ENCODE results near the gene KIFBP. TPM values are rescaled to one million over a fixed set of nuclear protein-coding genes. Genes with fewer than 3 reads are reported as not detected.

The KIFBP gene
- total RNA-seq, 1 experiment from 2014 or later: 65.9 TPM

DNA sequence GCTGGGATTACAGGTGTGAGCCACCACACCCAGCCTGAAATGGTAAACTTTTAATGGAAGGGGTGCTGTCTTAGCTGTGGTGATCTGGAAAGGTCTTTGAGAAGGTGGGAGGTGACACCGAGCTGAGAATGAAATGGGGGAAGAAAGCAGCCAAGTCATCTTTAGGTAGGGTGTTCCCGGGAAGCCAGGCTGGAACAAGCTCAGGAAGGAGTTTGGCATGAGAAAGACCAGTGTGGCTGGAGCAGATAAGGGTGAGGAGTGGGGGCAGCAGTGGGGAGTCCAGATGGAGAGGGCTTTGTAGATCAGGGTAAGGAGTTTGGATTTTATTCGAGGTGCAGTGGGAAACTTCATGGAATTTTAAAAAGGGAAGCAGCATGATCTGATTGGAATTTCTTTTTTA, 30.0 kb downstream of the KIFBP start:
- H3K4me2 ChIP-seq (ENCODE audit: low read length): no peak overlapping the region
- BruUV-seq (replicated peaks): no TSS peak
- no peak overlapping the region for H3K27ac ChIP-seq (ENCODE audit: low read length)
- no peaks in the 10 kb centered on the region for H3K4me1 ChIP-seq (ENCODE audit: insufficient read depth, low read length)
- no peaks in the 10 kb centered on the region for H3K27me3 ChIP-seq (ENCODE audit: low read length)
- no peaks in the 10 kb centered on the region for H3K79me2 ChIP-seq (ENCODE audit: low read length)
- H3K9me2 ChIP-seq (replicated peaks; ENCODE audit: low read length): no peaks in the 10 kb centered on the region
- TF ChIP-seq EZH2 (IDR thresholded peaks at IDR 0.05; ENCODE audit: low read length, unreplicated experiment): no peak
- TF ChIP-seq, protein P1, sequence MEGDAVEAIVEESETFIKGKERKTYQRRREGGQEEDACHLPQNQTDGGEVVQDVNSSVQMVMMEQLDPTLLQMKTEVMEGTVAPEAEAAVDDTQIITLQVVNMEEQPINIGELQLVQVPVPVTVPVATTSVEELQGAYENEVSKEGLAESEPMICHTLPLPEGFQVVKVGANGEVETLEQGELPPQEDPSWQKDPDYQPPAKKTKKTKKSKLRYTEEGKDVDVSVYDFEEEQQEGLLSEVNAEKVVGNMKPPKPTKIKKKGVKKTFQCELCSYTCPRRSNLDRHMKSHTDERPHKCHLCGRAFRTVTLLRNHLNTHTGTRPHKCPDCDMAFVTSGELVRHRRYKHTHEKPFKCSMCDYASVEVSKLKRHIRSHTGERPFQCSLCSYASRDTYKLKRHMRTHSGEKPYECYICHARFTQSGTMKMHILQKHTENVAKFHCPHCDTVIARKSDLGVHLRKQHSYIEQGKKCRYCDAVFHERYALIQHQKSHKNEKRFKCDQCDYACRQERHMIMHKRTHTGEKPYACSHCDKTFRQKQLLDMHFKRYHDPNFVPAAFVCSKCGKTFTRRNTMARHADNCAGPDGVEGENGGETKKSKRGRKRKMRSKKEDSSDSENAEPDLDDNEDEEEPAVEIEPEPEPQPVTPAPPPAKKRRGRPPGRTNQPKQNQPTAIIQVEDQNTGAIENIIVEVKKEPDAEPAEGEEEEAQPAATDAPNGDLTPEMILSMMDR (conservative IDR thresholded peaks at IDR 0.05; ENCODE audit: low read depth, low read length): no peak
- no peak for TF ChIP-seq EZH2phosphoT487 (IDR thresholded peaks at IDR 0.05; ENCODE audit: borderline replicate concordance, low read length)
- POLR2A ChIA-PET (ENCODE audit: unreplicated experiment): no interaction called here
- H2AFZ ChIP-seq (ENCODE audit: low read length): no peak overlapping the region
- intact Hi-C loops (cut with micrococcal nuclease): no loop called here
- H4K20me1 ChIP-seq (ENCODE audit: low read length): no peaks in the 10 kb centered on the region
- no peak overlapping the region for H3K4me3 ChIP-seq (ENCODE audit: low read length)
- no peak for ATAC-seq
- no peak for DNase-seq
- H3K9me3 ChIP-seq (ENCODE audit: low read length): no peaks in the 10 kb centered on the region
- no peak overlapping the region for H3K9ac ChIP-seq (ENCODE audit: low read length)
- CTCF ChIA-PET: interaction anchor here (0.6 kb wide), 1 partner anchor 68 kb away, joined by 3 read pairs; no protein-coding TSS in a partner anchor
- H3K36me3 ChIP-seq (ENCODE audit: low read depth, low read length): peaks cover 26% of the 10 kb centered on the region; the same call in 1 of the 2 replicates
- no peaks in the 10 kb centered on the region for H3F3A ChIP-seq (ENCODE audit: low read length, unreplicated experiment)

DNA sequence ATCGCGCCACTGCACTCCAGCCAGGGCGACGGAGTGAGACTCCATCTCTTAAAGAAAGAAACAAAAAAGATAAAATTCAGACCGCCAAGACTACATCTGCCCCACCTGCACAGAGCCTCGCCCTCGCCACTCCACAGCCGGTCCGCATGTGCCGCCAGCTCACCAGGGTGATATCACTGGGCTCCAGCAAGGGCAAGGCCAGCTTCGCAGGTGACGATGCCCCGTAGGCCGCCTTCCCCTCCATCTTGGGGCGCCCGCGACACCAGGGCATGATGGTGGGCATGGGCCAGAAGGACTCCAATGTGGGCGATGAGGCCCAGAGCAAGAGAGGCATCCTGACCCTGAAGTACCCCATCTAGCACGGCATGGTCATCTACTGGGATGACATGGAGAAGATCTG, 34.0 kb downstream of the KIFBP start:
- Histone ChIP-seq H3K9me3 (ENCODE audit: low read length) (no peaks in the 10 kb centered on the region), H3K9ac (ENCODE audit: low read length) (no peak overlapping the region), H3K4me2 (ENCODE audit: low read length) (no peak overlapping the region), H3K27me3 (ENCODE audit: low read length) (no peaks in the 10 kb centered on the region), H2AFZ (ENCODE audit: low read length) (no peak overlapping the region), H3F3A (ENCODE audit: low read length, unreplicated experiment) (no peaks in the 10 kb centered on the region), H4K20me1 (ENCODE audit: low read length) (no peaks in the 10 kb centered on the region), H3K79me2 (ENCODE audit: low read length) (no peaks in the 10 kb centered on the region), H3K27ac (ENCODE audit: low read length) (no peak overlapping the region), H3K36me3 (ENCODE audit: low read depth, low read length) (no peaks in the 10 kb centered on the region), H3K9me2 (replicated peaks; ENCODE audit: low read length) (no peaks in the 10 kb centered on the region), H3K4me1 (ENCODE audit: insufficient read depth, low read length) (no peaks in the 10 kb centered on the region), H3K4me3 (ENCODE audit: low read length) (no peak overlapping the region)
- DNase-seq: no peak
- no peak for ATAC-seq
- no TSS peak for BruUV-seq (replicated peaks)
- TF ChIP-seq EZH2 (IDR thresholded peaks at IDR 0.05; ENCODE audit: low read length, unreplicated experiment) (no peak), EZH2phosphoT487 (IDR thresholded peaks at IDR 0.05; ENCODE audit: borderline replicate concordance, low read length) (no peak)
- TF ChIP-seq, protein P1 (conservative IDR thresholded peaks at IDR 0.05; ENCODE audit: low read depth, low read length): no peak
- intact Hi-C loops (cut with micrococcal nuclease): no loop called here
- CTCF ChIA-PET: no interaction called here
- POLR2A ChIA-PET (ENCODE audit: unreplicated experiment): no interaction called here

DNA sequence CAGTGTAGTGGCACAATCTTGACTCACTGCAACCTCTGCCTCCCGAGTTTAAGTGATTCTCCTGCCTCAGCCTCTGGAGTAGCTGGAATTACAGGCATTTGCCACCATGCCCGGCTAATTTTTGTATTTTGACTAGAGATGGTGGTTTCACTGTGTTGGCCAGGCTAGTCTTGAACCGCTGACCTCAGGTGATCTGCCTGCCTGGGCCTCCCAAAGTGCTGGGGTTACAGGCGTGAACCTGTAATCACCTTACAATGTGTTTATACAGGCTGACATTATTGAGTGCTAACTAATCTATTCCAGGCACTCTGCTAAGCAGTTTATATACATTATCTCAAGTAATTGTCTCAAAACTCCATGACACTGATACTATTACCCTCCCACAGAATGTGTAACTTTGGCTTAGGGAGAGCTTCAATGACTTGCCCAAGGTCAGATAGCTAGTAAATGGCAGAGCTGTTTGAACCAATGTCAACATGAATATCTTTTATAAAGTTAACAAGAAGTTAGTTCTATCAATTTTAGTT, 36.8 kb downstream of the KIFBP start:
- no peaks in the 10 kb centered on the region for H3F3A ChIP-seq (ENCODE audit: low read length, unreplicated experiment)
- no peaks in the 10 kb centered on the region for H4K20me1 ChIP-seq (ENCODE audit: low read length)
- H3K9me3 ChIP-seq (ENCODE audit: low read length): 0 out of 2 replicates have a peak, but pooled peaks cover 9% of the 10 kb centered on the region
- ATAC-seq: no peak
- CTCF ChIA-PET: no interaction called here
- H3K4me1 ChIP-seq (ENCODE audit: insufficient read depth, low read length): no peaks in the 10 kb centered on the region
- no peaks in the 10 kb centered on the region for H3K79me2 ChIP-seq (ENCODE audit: low read length)
- TF ChIP-seq EZH2 (IDR thresholded peaks at IDR 0.05; ENCODE audit: low read length, unreplicated experiment): no peak
- TF ChIP-seq EZH2phosphoT487 (IDR thresholded peaks at IDR 0.05; ENCODE audit: borderline replicate concordance, low read length): no peak
- TF ChIP-seq, protein P1 (conservative IDR thresholded peaks at IDR 0.05; ENCODE audit: low read depth, low read length): no peak
- H3K9ac ChIP-seq (ENCODE audit: low read length): no peak overlapping the region
- H3K4me2 ChIP-seq (ENCODE audit: low read length): no peak overlapping the region
- H3K4me3 ChIP-seq (ENCODE audit: low read length): no peak overlapping the region
- no peak for DNase-seq
- no peaks in the 10 kb centered on the region for H3K27me3 ChIP-seq (ENCODE audit: low read length)
- BruUV-seq (replicated peaks): no TSS peak
- intact Hi-C loops (cut with micrococcal nuclease): no loop called here
- H2AFZ ChIP-seq (ENCODE audit: low read length): no peak overlapping the region
- no peak overlapping the region for H3K27ac ChIP-seq (ENCODE audit: low read length)
- H3K36me3 ChIP-seq (ENCODE audit: low read depth, low read length): no peaks in the 10 kb centered on the region
- no peaks in the 10 kb centered on the region for H3K9me2 ChIP-seq (replicated peaks; ENCODE audit: low read length)
- POLR2A ChIA-PET (ENCODE audit: unreplicated experiment): no interaction called here

All from PC-3 (cell line).